NCI-H345 (cell line): ENCODE data around the gene ZDHHC18.
"Not testable (repeated sequence)": the region's sequence is repeated elsewhere in the genome, so short reads cannot be mapped to it uniquely, and the experiment has no call there.

Experiments used
- DNase-seq: peaks from one replicate; lab custom pipeline; 2025; lab: John Stamatoyannopoulos, UW

Gene ZDHHC18

GRCh38 chr1:26858891-26859640, 32.6 kb downstream of the ZDHHC18 start:
- no peak for DNase-seq

GRCh38 chr1:26861286-26861701, 34.8 kb downstream of the ZDHHC18 start:
- DNase-seq: peak; percentile 1

- DNase-seq: peak; percentile 40
These were observed 35.4 kb downstream of the ZDHHC18 start for GRCh38 chr1:26861889-26862378.

GRCh38 chr1:26862781-26863684, 36.5 kb downstream of the ZDHHC18 start, which contains the start of gene SFN:
SFN (plus strand) TSS chr1:26863149; CDS start chr1:26863213, 64 bp downstream.
- DNase-seq: peak; percentile 97

- peak; percentile 55 for DNase-seq
These were observed 37.2 kb downstream of the ZDHHC18 start for GRCh38 chr1:26863685-26864077.

- DNase-seq: peak; percentile 99
These were observed 38.4 kb downstream of the ZDHHC18 start for GRCh38 chr1:26864610-26865480.

GRCh38 chr1:26873097-26873496, 46.6 kb downstream of the ZDHHC18 start:
- not testable (repeated sequence) for DNase-seq

GRCh38 chr1:26874896-26875295, 48.4 kb downstream of the ZDHHC18 start:
- no peak for DNase-seq

- no peak for DNase-seq
These were observed 50.8 kb downstream of the ZDHHC18 start for GRCh38 chr1:26877326-26877725.

- no peak for DNase-seq
These were observed 53.3 kb downstream of the ZDHHC18 start for GRCh38 chr1:26879793-26880192.

- DNase-seq: not testable (repeated sequence)
These were observed 55.1 kb downstream of the ZDHHC18 start for GRCh38 chr1:26881611-26882010.

- no peak for DNase-seq
These were observed 56.4 kb downstream of the ZDHHC18 start for GRCh38 chr1:26882696-26883463.

GRCh38 chr1:26887125-26887524, 60.6 kb downstream of the ZDHHC18 start:
- DNase-seq: no peak

GRCh38 chr1:26888231-26888630, 61.7 kb downstream of the ZDHHC18 start:
- no peak for DNase-seq

- DNase-seq: peak; percentile 81
These were observed 63.3 kb downstream of the ZDHHC18 start, which contains the start of gene GPN2 for GRCh38 chr1:26889551-26890466. GPN2 (minus strand) TSS chr1:26890283; CDS start chr1:26890096, 187 bp downstream.

- no peak for DNase-seq
These were observed 63.9 kb downstream of the ZDHHC18 start for GRCh38 chr1:26890467-26890796.

GRCh38 chr1:26894263-26894662, 67.8 kb downstream of the ZDHHC18 start:
- no peak for DNase-seq

GRCh38 chr1:26897351-26897750, 70.9 kb downstream of the ZDHHC18 start:
- DNase-seq: no peak

- DNase-seq: peak; percentile 95
These were observed 73.7 kb downstream of the ZDHHC18 start, which contains the start of gene GPATCH3 for GRCh38 chr1:26900001-26900814. GPATCH3 (minus strand) TSS chr1:26900467; CDS start chr1:26900442, 25 bp downstream.
